GM12878 (cell line): Measurements from ENCODE around the gene TUBGCP3.

Source experiments
- BRCA1 ChIP-seq: IDR thresholded peaks from 2 replicates; pipeline ENCODE4 v1.6.1; 2011; ENCODE audit warnings: low read depth, low read length, improper control_type of control experiment
- EP300 ChIP-seq, 2 experiments: fragments of 150-350 bp in 1 of 2; IDR thresholded peaks; 2 replicates each; pipeline ENCODE4 v1.6.1; 2011 to 2012; ENCODE audit warnings: low read depth in 2 of 2, low read length in 2 of 2, borderline replicate concordance in 1 of 2, improper control_type of control experiment in 1 of 2, inconsistent platforms in 1 of 2; ENCODE audit not compliant: control insufficient read depth in 1 of 2
- NKRF ChIP-seq: fragments of 450-650 bp; conservative IDR thresholded peaks from 2 replicates; pipeline ENCODE4 v1.6.1; 2017; ENCODE audit warnings: mild to moderate bottlenecking, moderate library complexity
- NR2C2 ChIP-seq: IDR thresholded peaks from 2 replicates; pipeline ENCODE4 v1.6.1; 2011; ENCODE audit warnings: borderline replicate concordance, low read depth; ENCODE audit not compliant: control insufficient read depth, insufficient read length
- NRF1 ChIP-seq: conservative IDR thresholded peaks from 2 replicates; pipeline ENCODE4 v1.6.1; 2011; ENCODE audit warnings: mild to moderate bottlenecking, low read depth, low read length, improper control_type of control experiment
- POLR2A ChIP-seq: IDR thresholded peaks from 2 replicates; pipeline ENCODE4 v1.6.1; 2011; ENCODE audit warnings: low read depth, mild to moderate bottlenecking, low read length
- SP1 ChIP-seq: IDR thresholded peaks from one replicate; pipeline ENCODE4 v1.6.1; 2011; ENCODE audit warnings: low read depth, low read length
- SREBF2 ChIP-seq: IDR thresholded peaks from 2 replicates; pipeline ENCODE4 v1.6.1; 2012; ENCODE audit warnings: mild to moderate bottlenecking, low read length
- STAT3 ChIP-seq: IDR thresholded peaks from 2 replicates; pipeline ENCODE4 v1.6.1; 2011; ENCODE audit warnings: low read depth, low read length, improper control_type of control experiment
- TCF12 ChIP-seq: IDR thresholded peaks from 2 replicates; pipeline ENCODE4 v1.6.1; 2011; ENCODE audit warnings: low read depth, mild to moderate bottlenecking, low read length
- ZNF24 ChIP-seq: fragments of 450-650 bp; IDR thresholded peaks from 2 replicates; pipeline ENCODE4 v1.6.1; 2017; ENCODE audit warnings: antibody characterized with exemption, mild to moderate bottlenecking
- TF ChIP-seq, protein P1 (sequence below), 3 experiments: IDR thresholded peaks in 2 of 3; conservative IDR thresholded peaks in 1 of 3; 2 replicates each; pipeline ENCODE4 v1.5.1; 2011; ENCODE audit warnings: low read depth in 3 of 3, low read length in 3 of 3, mild to moderate bottlenecking in 3 of 3, control low read depth in 2 of 3, moderate library complexity in 2 of 3, inconsistent platforms in 1 of 3, mixed read lengths in 1 of 3; ENCODE audit not compliant: control insufficient read depth in 2 of 3, insufficient read depth in 1 of 3; ENCODE audit errors: extremely low read depth in 1 of 3

GRCh38 chr13:112592181-112592580, 4.2 kb upstream of the TUBGCP3 start:
- TF ChIP-seq ZNF24 = no peak
- TF ChIP-seq, protein P1, sequence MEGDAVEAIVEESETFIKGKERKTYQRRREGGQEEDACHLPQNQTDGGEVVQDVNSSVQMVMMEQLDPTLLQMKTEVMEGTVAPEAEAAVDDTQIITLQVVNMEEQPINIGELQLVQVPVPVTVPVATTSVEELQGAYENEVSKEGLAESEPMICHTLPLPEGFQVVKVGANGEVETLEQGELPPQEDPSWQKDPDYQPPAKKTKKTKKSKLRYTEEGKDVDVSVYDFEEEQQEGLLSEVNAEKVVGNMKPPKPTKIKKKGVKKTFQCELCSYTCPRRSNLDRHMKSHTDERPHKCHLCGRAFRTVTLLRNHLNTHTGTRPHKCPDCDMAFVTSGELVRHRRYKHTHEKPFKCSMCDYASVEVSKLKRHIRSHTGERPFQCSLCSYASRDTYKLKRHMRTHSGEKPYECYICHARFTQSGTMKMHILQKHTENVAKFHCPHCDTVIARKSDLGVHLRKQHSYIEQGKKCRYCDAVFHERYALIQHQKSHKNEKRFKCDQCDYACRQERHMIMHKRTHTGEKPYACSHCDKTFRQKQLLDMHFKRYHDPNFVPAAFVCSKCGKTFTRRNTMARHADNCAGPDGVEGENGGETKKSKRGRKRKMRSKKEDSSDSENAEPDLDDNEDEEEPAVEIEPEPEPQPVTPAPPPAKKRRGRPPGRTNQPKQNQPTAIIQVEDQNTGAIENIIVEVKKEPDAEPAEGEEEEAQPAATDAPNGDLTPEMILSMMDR (IDR thresholded peaks at IDR 0.05 in 2 of 3, conservative IDR thresholded peaks at IDR 0.05 in 1 of 3; ENCODE audit: control insufficient read depth in 2 of 3, extremely low read depth in 1 of 3, insufficient read depth in 1 of 3, low read depth in 3 of 3, low read length in 3 of 3) = no peak
- TF ChIP-seq BRCA1 = no peak
- TF ChIP-seq SREBF2 = no peak
- TF ChIP-seq POLR2A = no peak
- no peak for TF ChIP-seq EP300 (IDR thresholded peaks at IDR 0.05; ENCODE audit: borderline replicate concordance in 1 of 2, control insufficient read depth in 1 of 2, low read depth in 2 of 2, low read length in 2 of 2)
- TF ChIP-seq SP1 = no peak
- TF ChIP-seq NR2C2 = no peak
- no peak for TF ChIP-seq NKRF
- TF ChIP-seq TCF12 = no peak
- no peak for TF ChIP-seq STAT3
- no peak for TF ChIP-seq NRF1
